ENCODE measurements around the gene RCBTB2. TPM values are rescaled to one million over a fixed set of nuclear protein-coding genes. Genes with fewer than 3 reads are reported as not detected.

RCBTB2 gene
- total RNA-seq, 4 donors from 2014 or later = 1.7 to 9.1 (median 7.6) TPM

- Histone ChIP-seq H3K4me1 (peaks cover 9 to 15% of the 10 kb centered on the region in 2 donors), H3K27me3 (no peaks in the 10 kb centered on the region), H3K9me3 (no peaks in the 10 kb centered on the region), H3K27ac (no peak overlapping the region), H3K36me3 (no peaks in the 10 kb centered on the region), H3K4me3 (no peak overlapping the region)
- ATAC-seq (no peak), DNase-seq (no peak)
- in situ Hi-C loops (cut with MboI; ENCODE audit: low sequenced_read_pairs in 4 of 4) = loop anchor here in 1 of 4 donors (10.0 kb wide), 1 partner anchor 78 kb away; no protein-coding TSS in a partner anchor
- no peak for TF ChIP-seq POLR2A (IDR thresholded peaks at IDR 0.05)
- no peak for TF ChIP-seq CTCF (IDR thresholded peaks at IDR 0.05 in 4 of 5, conservative IDR thresholded peaks at IDR 0.05 in 1 of 5)
- intact Hi-C loops (cut with DNase I; ENCODE audit: low total_unique reads) = no loop called here
Observed at GRCh38 chr13:48496271-48497161, 36.4 kb downstream of the RCBTB2 start.

- DNase-seq = no peak
- in situ Hi-C loops (cut with MboI; ENCODE audit: low sequenced_read_pairs in 4 of 4) (loop anchor here in 1 of 4 donors (10.0 kb wide), 1 partner anchor 80 kb away; no protein-coding TSS in a partner anchor), intact Hi-C loops (cut with DNase I; ENCODE audit: low total_unique reads) (loop anchor here (5.0 kb wide), 2 partner anchors 82 to 83 kb away; partner anchors contain the start of gene LPAR6)
- Histone ChIP-seq H3K27me3 (no peaks in the 10 kb centered on the region), H3K4me1 (peaks cover 9 to 17% of the 10 kb centered on the region in 2 donors), H3K9me3 (no peaks in the 10 kb centered on the region), H3K27ac (peak overlapping the region in 2 of 4 donors; percentile 30 to 64), H3K36me3 (no peaks in the 10 kb centered on the region), H3K4me3 (no peak overlapping the region)
- no peak for TF ChIP-seq POLR2A (IDR thresholded peaks at IDR 0.05)
- no peak for TF ChIP-seq CTCF (IDR thresholded peaks at IDR 0.05 in 4 of 5, conservative IDR thresholded peaks at IDR 0.05 in 1 of 5)
- no peak for ATAC-seq
Observed at GRCh38 chr13:48494874-48495273, 38.0 kb downstream of the RCBTB2 start.

GRCh38 chr13:48493851-48494250 lies 39.0 kb downstream of the RCBTB2 start:
- TF ChIP-seq CTCF (IDR thresholded peaks at IDR 0.05 in 4 of 5, conservative IDR thresholded peaks at IDR 0.05 in 1 of 5) = no peak
- no peak for TF ChIP-seq POLR2A (IDR thresholded peaks at IDR 0.05)
- ATAC-seq (no peak), DNase-seq (no peak)
- peaks cover 9 to 17% of the 10 kb centered on the region in 2 donors for H3K4me1 ChIP-seq
- in situ Hi-C loops (cut with MboI; ENCODE audit: low sequenced_read_pairs in 4 of 4) = loop anchor here in 1 of 4 donors (10.0 kb wide), 1 partner anchor 81 kb away; no protein-coding TSS in a partner anchor
- no peaks in the 10 kb centered on the region for H3K9me3 ChIP-seq
- H3K27ac ChIP-seq = peak overlapping the region in 3 of 4 donors; percentile 33 to 70 (median 64)
- H3K4me3 ChIP-seq = no peak overlapping the region
- H3K36me3 ChIP-seq = no peaks in the 10 kb centered on the region
- intact Hi-C loops (cut with DNase I; ENCODE audit: low total_unique reads) = loop anchor here (5.0 kb wide), 2 partner anchors 82 to 83 kb away; partner anchors contain the start of gene LPAR6
- H3K27me3 ChIP-seq = no peaks in the 10 kb centered on the region

- Histone ChIP-seq H3K4me1 (peaks cover 9 to 17% of the 10 kb centered on the region in 2 donors), H3K9me3 (no peaks in the 10 kb centered on the region), H3K4me3 (peak overlapping the region in 2 of 4 donors; percentile 40 to 47), H3K27ac (peak overlapping the region; percentile 57 to 73 (median 67)), H3K27me3 (no peaks in the 10 kb centered on the region), H3K36me3 (no peaks in the 10 kb centered on the region)
- TF ChIP-seq POLR2A (IDR thresholded peaks at IDR 0.05) (no peak), CTCF (IDR thresholded peaks at IDR 0.05 in 4 of 5, conservative IDR thresholded peaks at IDR 0.05 in 1 of 5) (no peak)
- DNase-seq = no peak
- ATAC-seq = peak in 1 of 2 donors; percentile 10
- in situ Hi-C loops (cut with MboI; ENCODE audit: low sequenced_read_pairs in 4 of 4) = loop anchor here in 1 of 4 donors (10.0 kb wide), 1 partner anchor 82 kb away; no protein-coding TSS in a partner anchor
- intact Hi-C loops (cut with DNase I; ENCODE audit: low total_unique reads) = loop anchor here (5.0 kb wide), 2 partner anchors 81 to 84 kb away; partner anchors contain the start of gene LPAR6
Observed at GRCh38 chr13:48493066-48493765, 39.7 kb downstream of the RCBTB2 start.

Data from gastrocnemius medialis (tissue), 4 donors.